Globus pallidus (tissue), 1 donor: Measurements from ENCODE around the gene SPI1.
"Not testable (repeated sequence)": the region's sequence is repeated elsewhere in the genome, so short reads cannot be mapped to it uniquely, and the experiment has no call there.

Experiments used
- DNase-seq: peaks from one replicate; pipeline ENCODE4 v3.0.0-alpha.2; 2015; ENCODE audit warnings: low spot score

Gene SPI1

GRCh38 chr11:47324520-47324919 is 53.8 kb downstream of the SPI1 start:
- no peak for DNase-seq

GRCh38 chr11:47318166-47318565 is 60.2 kb downstream of the SPI1 start:
- no peak for DNase-seq

- no peak for DNase-seq
Measured at GRCh38 chr11:47317064-47317828, 61.1 kb downstream of the SPI1 start.

- not testable (repeated sequence) for DNase-seq
Measured at GRCh38 chr11:47316501-47316900, 61.8 kb downstream of the SPI1 start.

- DNase-seq = no peak
Measured at GRCh38 chr11:47314992-47315391, 63.4 kb downstream of the SPI1 start.

- no peak for DNase-seq
Measured at GRCh38 chr11:47308050-47308823, 70.1 kb downstream of the SPI1 start.

- no peak for DNase-seq
Measured at GRCh38 chr11:47306484-47306844, 71.9 kb downstream of the SPI1 start.

GRCh38 chr11:47305734-47306483 is 72.4 kb downstream of the SPI1 start:
- peak; percentile 72 for DNase-seq
